Panc1 (cell line): ENCODE data around the gene RAB7A.

Experiments used
- CTCF ChIP-seq: fragments of 450-650 bp; IDR thresholded peaks from 2 replicates; pipeline ENCODE4 v1.5.1; 2017; ENCODE audit warnings: mild to moderate bottlenecking
- SIN3A ChIP-seq: IDR thresholded peaks from 2 replicates; pipeline ENCODE4 v1.6.1; 2012; ENCODE audit warnings: low read depth, mild to moderate bottlenecking, low read length, moderate library complexity, borderline replicate concordance; ENCODE audit not compliant: insufficient read depth

- TF ChIP-seq CTCF (no peak), SIN3A (no peak)
Measured at GRCh38 chr3:128712848-128713247, 13.1 kb upstream of the RAB7A start.
